Suprapubic skin (tissue), 4 donors: ENCODE measurements around the gene STXBP1. TPM values are rescaled to one million over a fixed set of nuclear protein-coding genes. Genes with fewer than 3 reads are reported as not detected.

Source experiments
- DNase-seq, 2 donors: peaks; one replicate each; pipeline ENCODE4 v3.0.0-alpha.2; 2019; ENCODE audit warnings: low spot score in 2 of 2
- H3K27ac ChIP-seq: fragments of 200-600 bp; sonication (generic); one replicate; pipeline ENCODE4 v1.5.1; 2019
- H3K27me3 ChIP-seq: fragments of 200-600 bp; sonication (generic); one replicate; pipeline ENCODE4 v1.5.1; 2019
- H3K36me3 ChIP-seq: fragments of 200-600 bp; sonication (generic); one replicate; pipeline ENCODE4 v1.5.1; 2019
- H3K4me1 ChIP-seq: fragments of 200-600 bp; sonication (generic); one replicate; pipeline ENCODE4 v1.5.1; 2019
- H3K4me3 ChIP-seq: fragments of 200-600 bp; sonication (generic); one replicate; pipeline ENCODE4 v1.5.1; 2019; ENCODE audit warnings: mild to moderate bottlenecking
- H3K9me3 ChIP-seq: fragments of 200-600 bp; sonication (generic); one replicate; pipeline ENCODE4 v1.5.1; 2019
- CTCF ChIP-seq, 2 donors: fragments of 200-600 bp in 1 of 2; fragments of 450-650 bp in 1 of 2; sonication (generic) in 1 of 2; IDR thresholded peaks; one replicate each; pipeline ENCODE4 v1.5.1; 2016 to 2019; ENCODE audit warnings: antibody characterized with exemption in 2 of 2, mild to moderate bottlenecking in 1 of 2, moderate library complexity in 1 of 2
- EP300 ChIP-seq: sonication (generic); formaldehyde crosslinking; IDR thresholded peaks from one replicate; pipeline ENCODE4 v1.6.1; 2017; ENCODE audit warnings: antibody characterized with exemption
- POLR2A ChIP-seq, 2 donors: fragments of 450-650 bp; IDR thresholded peaks; one replicate each; pipeline ENCODE4 v1.6.1; 2017; ENCODE audit warnings: antibody characterized with exemption in 2 of 2, mild to moderate bottlenecking in 2 of 2, moderate library complexity in 2 of 2
- POLR2AphosphoS5 ChIP-seq, 3 donors: sonication (generic); formaldehyde crosslinking; IDR thresholded peaks; one replicate each; pipeline ENCODE4 v1.6.1; 2017; ENCODE audit warnings: antibody characterized with exemption in 3 of 3
- WGBS: methylation state at CpG from one replicate; pipeline ENCODE4 v1.1.5; 2018; 5-methylcytosine and 5-hydroxymethylcytosine counted together
- total RNA-seq, 4 donors: library from RNA; depleted of rRNA; stranded (reverse); fragments of >200 nt; gene quantifications; one replicate each; pipeline ENCODE4 v1.1.0, GENCODE V29; 2016

Gene STXBP1
- total RNA-seq, 4 donors from 2014 or later: 18.4 to 28.2 (median 24.5) TPM

GRCh38 chr9:127588740-127589506 lies 23.2 kb upstream of the STXBP1 start:
- Histone ChIP-seq H3K4me1 (peaks cover 18% of the 10 kb centered on the region), H3K9me3 (no peaks in the 10 kb centered on the region), H3K4me3 (no peak overlapping the region), H3K27me3 (no peaks in the 10 kb centered on the region), H3K27ac (no peak overlapping the region), H3K36me3 (no peaks in the 10 kb centered on the region)
- DNase-seq: no peak
- TF ChIP-seq POLR2A (IDR thresholded peaks at IDR 0.05) (no peak), CTCF (IDR thresholded peaks at IDR 0.05) (no peak), EP300 (no peak), POLR2AphosphoS5 (IDR thresholded peaks at IDR 0.05) (no peak)
- 68% methylated on average over 5 of the region's 5 CpGs for WGBS

- TF ChIP-seq CTCF (IDR thresholded peaks at IDR 0.05) (peak; percentile 89 to 96), EP300 (no peak)
- Histone ChIP-seq H3K27ac (no peak overlapping the region), H3K4me3 (no peak overlapping the region), H3K36me3 (no peaks in the 10 kb centered on the region), H3K27me3 (no peaks in the 10 kb centered on the region), H3K9me3 (no peaks in the 10 kb centered on the region), H3K4me1 (peaks cover 12% of the 10 kb centered on the region)
- DNase-seq: peak in 1 of 2 donors; percentile 85
- WGBS: 7% methylated on average over 8 of the region's 8 CpGs
These were observed 22.1 kb upstream of the STXBP1 start for GRCh38 chr9:127589955-127590370.

- DNase-seq: no peak
- H3K4me1 ChIP-seq: peaks cover 8% of the 10 kb centered on the region
- 62% methylated on average over 5 of the region's 5 CpGs for WGBS
- no peak for TF ChIP-seq CTCF (IDR thresholded peaks at IDR 0.05)
- TF ChIP-seq POLR2AphosphoS5 (IDR thresholded peaks at IDR 0.05): no peak
- no peak for TF ChIP-seq POLR2A (IDR thresholded peaks at IDR 0.05)
- no peak for TF ChIP-seq EP300
- H3K4me3 ChIP-seq: no peak overlapping the region
- no peaks in the 10 kb centered on the region for H3K27me3 ChIP-seq
- H3K27ac ChIP-seq: no peak overlapping the region
- H3K36me3 ChIP-seq: no peaks in the 10 kb centered on the region
- no peaks in the 10 kb centered on the region for H3K9me3 ChIP-seq
These were observed 16.5 kb upstream of the STXBP1 start for GRCh38 chr9:127595611-127596010.

GRCh38 chr9:127598839-127599549 lies 13.1 kb upstream of the STXBP1 start:
- Histone ChIP-seq H3K4me1 (peaks cover 8% of the 10 kb centered on the region), H3K27me3 (no peaks in the 10 kb centered on the region), H3K36me3 (no peaks in the 10 kb centered on the region), H3K9me3 (no peaks in the 10 kb centered on the region), H3K27ac (no peak overlapping the region), H3K4me3 (no peak overlapping the region)
- DNase-seq: no peak
- WGBS: 45% methylated on average over 13 of the region's 13 CpGs
- no peak for TF ChIP-seq POLR2A (IDR thresholded peaks at IDR 0.05)

GRCh38 chr9:127599550-127599891 lies 12.6 kb upstream of the STXBP1 start:
- Histone ChIP-seq H3K27ac (no peak overlapping the region), H3K4me1 (peaks cover 8% of the 10 kb centered on the region), H3K36me3 (no peaks in the 10 kb centered on the region), H3K9me3 (no peaks in the 10 kb centered on the region), H3K4me3 (no peak overlapping the region), H3K27me3 (no peaks in the 10 kb centered on the region)
- no peak for DNase-seq
- TF ChIP-seq POLR2A (IDR thresholded peaks at IDR 0.05) (no peak), EP300 (no peak), CTCF (IDR thresholded peaks at IDR 0.05) (no peak), POLR2AphosphoS5 (IDR thresholded peaks at IDR 0.05) (no peak)
- 56% methylated on average over 7 of the region's 7 CpGs for WGBS
